Omental fat pad (tissue), 4 donors: ENCODE data around the gene LGALS4. TPM values are rescaled to one million over a fixed set of nuclear protein-coding genes. Genes with fewer than 3 reads are reported as not detected.

Source experiments
- ATAC-seq: fragments of 150-250 bp; one replicate; pipeline ENCODE4 v1.9.1; 2016; ENCODE audit warnings: mild to moderate bottlenecking, moderate library complexity; ENCODE audit not compliant: low FRiP score
- DNase-seq: peaks from one replicate; pipeline ENCODE4 v3.0.0-alpha.2; 2019; ENCODE audit warnings: low spot score
- CTCF ChIP-seq, 3 donors: fragments of 450-650 bp; IDR thresholded peaks; one replicate each; pipeline ENCODE4 v1.5.1; 2016 to 2017; ENCODE audit warnings: antibody characterized with exemption in 3 of 3, mild to moderate bottlenecking in 3 of 3, moderate library complexity in 2 of 3
- total RNA-seq, 4 donors: library from RNA; depleted of rRNA; stranded (reverse); fragments of >200 nt; gene quantifications; one replicate each; pipeline ENCODE4 v1.1.0, GENCODE V29; 2016

LGALS4 gene
- total RNA-seq, 4 donors from 2014 or later: 0.46 to 1.6 TPM; not detected in 2

- ATAC-seq: no peak
- DNase-seq: no peak
- TF ChIP-seq CTCF (IDR thresholded peaks at IDR 0.05): no peak
These were observed 33.4 kb upstream of the LGALS4 start for GRCh38 chr19:38846097-38846496.

GRCh38 chr19:38845374-38846024 is 32.8 kb upstream of the LGALS4 start:
- DNase-seq (no peak), ATAC-seq (no peak)
- no peak for TF ChIP-seq CTCF (IDR thresholded peaks at IDR 0.05)

GRCh38 chr19:38844093-38844686 is 31.4 kb upstream of the LGALS4 start:
- no peak for TF ChIP-seq CTCF (IDR thresholded peaks at IDR 0.05)
- no peak for ATAC-seq
- DNase-seq: no peak

DNA sequence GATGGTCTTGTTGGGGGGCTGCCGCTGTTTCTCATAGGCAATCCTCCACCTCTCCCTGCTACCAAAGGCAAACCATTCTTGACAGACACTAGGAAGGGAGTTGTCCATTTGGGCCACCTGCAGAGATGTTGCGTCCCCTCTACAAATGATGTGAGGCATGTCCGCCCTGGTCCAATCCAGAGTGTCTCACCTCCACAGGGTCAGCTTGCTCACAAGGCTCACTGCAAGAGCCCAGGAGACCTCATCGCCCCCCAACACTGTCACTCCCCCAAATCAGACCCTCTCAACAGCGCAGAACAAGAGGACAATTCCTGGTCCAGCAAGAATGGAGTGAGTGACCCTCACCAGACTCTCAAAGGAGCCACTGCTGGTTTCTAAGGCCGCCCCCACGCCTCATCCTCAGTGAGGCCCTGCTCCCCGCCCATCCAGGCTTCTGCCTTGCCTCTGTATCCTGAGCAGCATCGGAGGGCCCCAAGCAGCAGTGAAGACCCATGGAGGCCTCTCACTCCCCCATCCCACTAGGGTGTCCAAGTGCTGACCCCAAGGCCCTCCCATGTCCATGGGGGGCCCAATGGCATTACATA is 30.5 kb upstream of the LGALS4 start:
- ATAC-seq (no peak), DNase-seq (no peak)
- TF ChIP-seq CTCF (IDR thresholded peaks at IDR 0.05): no peak

GRCh38 chr19:38842439-38843174 is 29.9 kb upstream of the LGALS4 start:
- no peak for ATAC-seq
- no peak for TF ChIP-seq CTCF (IDR thresholded peaks at IDR 0.05)
- no peak for DNase-seq

- DNase-seq (no peak), ATAC-seq (no peak)
- TF ChIP-seq CTCF (IDR thresholded peaks at IDR 0.05): no peak
These were observed 29.2 kb upstream of the LGALS4 start for GRCh38 chr19:38841787-38842438.
